ENCODE results near the gene SYN1. TPM values are rescaled to one million over a fixed set of nuclear protein-coding genes. Genes with fewer than 3 reads are reported as not detected.

SYN1 gene
- total and polyA plus RNA-seq, 5 donors from 2014 or later, result 0.18 to 0.34 TPM; not detected in 3

- H3K4me1 ChIP-seq (ENCODE audit: control insufficient read depth, insufficient read depth, low read length, poor library complexity, severe bottlenecking), result no peaks in the 10 kb centered on the region
- Mint-ChIP-seq H3K27ac (no peak overlapping the region), H3K36me3 (no peaks in the 10 kb centered on the region), H3K4me3 (no peak overlapping the region), H3K4me1 (no peaks in the 10 kb centered on the region), H3K9me3 (peaks cover 0 to 3% (median 0%) of the 10 kb centered on the region in 7 donors), H3K27me3 (no peaks in the 10 kb centered on the region)
- no peaks in the 10 kb centered on the region for H3K36me3 ChIP-seq (ENCODE audit: control insufficient read depth, insufficient read depth, low read length)
- no peak for DNase-seq
- ATAC-seq (ENCODE audit: low read depth in 2 of 2), result no peak
- H3K27me3 ChIP-seq (ENCODE audit: control insufficient read depth, insufficient read depth, low read length), result no peaks in the 10 kb centered on the region
- H3K4me3 ChIP-seq (ENCODE audit: low read depth, low read length), result no peak overlapping the region
- H3K9me3 ChIP-seq (ENCODE audit: control insufficient read depth in 2 of 2, low read length in 2 of 2), result no peaks in the 10 kb centered on the region
- H3K27ac ChIP-seq (ENCODE audit: insufficient read depth, low read length, poor library complexity, severe bottlenecking), result no peak overlapping the region
These were observed 90.1 kb downstream of the SYN1 start for GRCh38 chrX:47529548-47529947.

DNA sequence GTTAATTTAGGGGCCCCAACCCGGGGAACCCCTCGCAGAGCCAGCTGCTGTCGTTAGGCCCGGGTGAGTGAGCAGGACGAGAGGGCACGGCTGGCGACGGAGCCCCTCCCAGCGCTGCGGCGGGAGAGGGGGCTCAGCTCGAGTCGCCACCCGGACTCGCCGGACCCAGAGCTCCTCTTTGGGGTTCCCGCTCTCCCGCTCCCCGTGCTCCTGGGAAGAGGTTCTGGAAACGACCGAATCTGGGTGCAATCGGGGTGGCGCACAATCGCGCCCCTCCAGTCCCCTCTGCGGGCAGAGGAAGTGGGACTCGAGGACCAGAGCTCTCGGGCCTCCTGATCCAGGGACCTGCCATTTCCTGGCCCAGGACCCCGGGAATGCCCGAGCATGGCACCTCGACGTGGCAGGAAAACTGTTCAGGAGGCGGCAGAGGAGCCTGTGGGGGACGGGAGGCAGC lies 95.9 kb downstream of the SYN1 start:
- ATAC-seq (ENCODE audit: low read depth in 2 of 2) (no peak), DNase-seq (no peak)
- peaks cover 0 to 2% (median 1%) of the 10 kb centered on the region in 4 donors for H3K4me1 Mint-ChIP-seq
- H3K4me3 Mint-ChIP-seq, result peak overlapping the region; percentile 25 to 65 (median 56)
- H3K27ac Mint-ChIP-seq, result peak overlapping the region in 1 of 3 donors; percentile 20
- H3K36me3 ChIP-seq (ENCODE audit: control insufficient read depth, insufficient read depth, low read length), result no peaks in the 10 kb centered on the region
- no peaks in the 10 kb centered on the region for H3K36me3 Mint-ChIP-seq
- H3K27me3 Mint-ChIP-seq, result no peaks in the 10 kb centered on the region
- peaks cover 4% of the 10 kb centered on the region for H3K4me1 ChIP-seq (ENCODE audit: control insufficient read depth, insufficient read depth, low read length, poor library complexity, severe bottlenecking)
- no peaks in the 10 kb centered on the region for H3K27me3 ChIP-seq (ENCODE audit: control insufficient read depth, insufficient read depth, low read length)
- H3K9me3 ChIP-seq (ENCODE audit: control insufficient read depth in 2 of 2, low read length in 2 of 2), result peaks cover 0 to 3% of the 10 kb centered on the region in 2 experiments
- no peak overlapping the region for H3K4me3 ChIP-seq (ENCODE audit: low read depth, low read length)
- no peak overlapping the region for H3K27ac ChIP-seq (ENCODE audit: insufficient read depth, low read length, poor library complexity, severe bottlenecking)
- peaks cover 0 to 3% (median 0%) of the 10 kb centered on the region in 7 donors for H3K9me3 Mint-ChIP-seq

DNA sequence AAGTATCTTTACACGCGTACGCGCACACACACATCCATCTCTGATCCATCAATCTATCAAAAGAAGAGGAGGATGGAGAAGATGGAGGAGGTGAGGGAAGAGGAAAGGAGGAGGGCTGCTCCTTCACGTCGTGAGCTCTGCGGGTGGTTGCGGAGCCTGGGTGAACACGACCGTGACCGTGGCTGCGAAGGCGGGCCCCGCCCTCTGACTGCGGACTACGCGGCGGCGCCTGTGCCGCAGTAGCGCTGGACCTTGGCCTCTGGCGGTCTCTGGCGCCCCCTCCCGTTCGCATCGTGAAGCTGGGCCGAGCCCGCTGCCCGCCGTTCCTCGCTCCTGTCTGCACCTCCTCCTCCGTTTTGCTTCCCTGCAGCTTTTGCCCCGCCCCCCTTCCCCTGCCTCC lies 96.4 kb downstream of the SYN1 start:
- peaks cover 0 to 3% of the 10 kb centered on the region in 2 experiments for H3K9me3 ChIP-seq (ENCODE audit: control insufficient read depth in 2 of 2, low read length in 2 of 2)
- ATAC-seq (ENCODE audit: low read depth in 2 of 2) (peak; percentile 96), DNase-seq (peak; percentile 68 to 69 (median 69))
- no peak overlapping the region for H3K27ac ChIP-seq (ENCODE audit: insufficient read depth, low read length, poor library complexity, severe bottlenecking)
- peak overlapping the region; percentile 25 to 78 (median 53) for H3K4me3 Mint-ChIP-seq
- H3K27me3 Mint-ChIP-seq, result no peaks in the 10 kb centered on the region
- no peak overlapping the region for H3K27ac Mint-ChIP-seq
- H3K36me3 ChIP-seq (ENCODE audit: control insufficient read depth, insufficient read depth, low read length), result no peaks in the 10 kb centered on the region
- peak overlapping the region; percentile 37 for H3K4me3 ChIP-seq (ENCODE audit: low read depth, low read length)
- H3K36me3 Mint-ChIP-seq, result no peaks in the 10 kb centered on the region
- peaks cover 0 to 4% (median 1%) of the 10 kb centered on the region in 4 donors for H3K4me1 Mint-ChIP-seq
- H3K9me3 Mint-ChIP-seq, result peaks cover 0 to 3% (median 0%) of the 10 kb centered on the region in 7 donors
- H3K4me1 ChIP-seq (ENCODE audit: control insufficient read depth, insufficient read depth, low read length, poor library complexity, severe bottlenecking), result peaks cover 4% of the 10 kb centered on the region
- H3K27me3 ChIP-seq (ENCODE audit: control insufficient read depth, insufficient read depth, low read length), result no peaks in the 10 kb centered on the region

Other genes starting within 250 kb of the SYN1 start
- 0.17 TPM for gene ZNF157, start 249.3 kb downstream of the SYN1 start, total RNA-seq
- gene ZNF157, start 249.3 kb downstream of the SYN1 start, polyA plus RNA-seq, result under 1 TPM in 3 of 4 donors, not detected in 1; 0.17 to 0.91 (median 0.46) TPM
- gene ZNF41, start 136.6 kb downstream of the SYN1 start, total RNA-seq, result 9.3 TPM
- gene ZNF41, start 136.6 kb downstream of the SYN1 start, polyA plus RNA-seq, result 1 to 10 TPM; 4.9 to 6.7 (median 6.3) TPM
- gene ARAF, start 58.7 kb downstream of the SYN1 start, total RNA-seq, result 128 TPM
- 10 to 100 TPM; 56.4 to 68.7 (median 64.0) TPM for gene ARAF, start 58.7 kb downstream of the SYN1 start, polyA plus RNA-seq
- 31.8 TPM for gene TIMP1, start 37.4 kb downstream of the SYN1 start, total RNA-seq
- gene TIMP1, start 37.4 kb downstream of the SYN1 start, polyA plus RNA-seq, result 100 to 1,000 TPM in 3 of 4 donors, 10 to 100 TPM in 1; 65.2 to 133 (median 112) TPM
- gene CFP, start 10.1 kb upstream of the SYN1 start, total RNA-seq, result 13.9 TPM
- 10 to 100 TPM in 3 of 4 donors, 1 to 10 TPM in 1; 6.2 to 18.7 (median 11.2) TPM for gene CFP, start 10.1 kb upstream of the SYN1 start, polyA plus RNA-seq
- 27.3 TPM for gene ELK1, start 30.7 kb upstream of the SYN1 start, total RNA-seq
- gene ELK1, start 30.7 kb upstream of the SYN1 start, polyA plus RNA-seq, result 10 to 100 TPM; 18.8 to 20.4 (median 19.8) TPM
- gene UXT, start 39.3 kb upstream of the SYN1 start, total RNA-seq, result 140 TPM
- gene UXT, start 39.3 kb upstream of the SYN1 start, polyA plus RNA-seq, result 100 to 1,000 TPM; 326 to 416 (median 357) TPM
- gene ZNF81, start 217.0 kb upstream of the SYN1 start, total RNA-seq, result 10.9 TPM
- gene ZNF81, start 217.0 kb upstream of the SYN1 start, polyA plus RNA-seq, result 1 to 10 TPM; 1.8 to 6.0 (median 2.7) TPM

Measured in CD4-positive, CD25-positive, alpha-beta regulatory T cell (primary cell).